Left lung (tissue), 10 donors: ENCODE measurements around the gene APOD. TPM values are rescaled to one million over a fixed set of nuclear protein-coding genes. Genes with fewer than 3 reads are reported as not detected.
A peak's percentile ranks its signal among the peaks of the same experiment; 100 is the strongest.

Experiments used
- ATAC-seq: fragments of 200-7000 bp; cut with Tn5 transposase; one replicate; pipeline ENCODE4 v1.9.1; 2020; ENCODE audit warnings: moderate library complexity
- DNase-seq, 4 donors: peaks; one replicate each; pipeline ENCODE4 v3.0.0-alpha.2; 2013 to 2020
- H3K27ac ChIP-seq, 2 donors: fragments of 200-600 bp; sonication (generic) in 1 of 2; one replicate each; pipeline versions ENCODE4 v1.5.0 to v1.8.0; 2020 to 2021
- H3K27me3 ChIP-seq, 2 donors: fragments of 200-600 bp; sonication (generic) in 1 of 2; one replicate each; pipeline versions ENCODE4 v1.5.0 to v1.8.0; 2020 to 2021
- H3K36me3 ChIP-seq, 2 donors: fragments of 200-600 bp; sonication (generic) in 1 of 2; one replicate each; pipeline versions ENCODE4 v1.5.0 to v1.8.0; 2020 to 2021
- H3K4me1 ChIP-seq, 2 donors: fragments of 200-600 bp; one replicate each; pipeline ENCODE4 v1.8.0; 2021
- H3K4me3 ChIP-seq, 2 donors: fragments of 200-600 bp; sonication (generic) in 1 of 2; one replicate each; pipeline versions ENCODE4 v1.5.0 to v1.8.0; 2020 to 2021; ENCODE audit warnings: mild to moderate bottlenecking in 1 of 2
- H3K9me3 ChIP-seq, 2 donors: fragments of 200-600 bp; sonication (generic) in 1 of 2; one replicate each; pipeline versions ENCODE4 v1.5.0 to v1.8.0; 2020 to 2021
- CTCF ChIP-seq, 2 donors: fragments of 200-600 bp; sonication (generic) in 1 of 2; IDR thresholded peaks; one replicate each; pipeline versions ENCODE4 v1.5.0 to v1.8.0; 2021; ENCODE audit warnings: antibody characterized with exemption in 2 of 2
- intact Hi-C, 2 donors: fragments of 100-400 bp; cut with DNase I; formaldehyde crosslinking; loops; one replicate each; pipeline versions ENCODE4 v1.11.2 to v1.14.2; 2022
- polyA plus RNA-seq, 6 donors: library from polyadenylated mRNA; unstranded; fragments of 120-200 nt; gene quantifications; one replicate each; pipeline ENCODE4 v1.2.1, GENCODE V29; 2013; ENCODE audit not compliant: insufficient read length in 6 of 6
- total RNA-seq, 2 donors: library from RNA; stranded (reverse); fragmentation: NEBNext Ultra II Directional; extraction: Animal tissue kit (Norgen Biotek cat#: 25700); gene quantifications; one replicate each; pipeline ENCODE4 v1.2.1, GENCODE V29; 2021
- donor health status: DM: no; HTN: yes; CAD: no.
- donor health status: DM: no; HTN: no; CAD: no.

The APOD gene
- total and polyA plus RNA-seq, 8 donors = 3.5 to 25.5 (median 5.0) TPM

GRCh38 chr3:195550723-195551122 lies 33.0 kb downstream of the APOD start:
- Histone ChIP-seq H3K4me3 (no peak overlapping the region), H3K27me3 (no peaks in the 10 kb centered on the region), H3K27ac (peak overlapping the region; percentile 26 to 63), H3K4me1 (peaks cover 5 to 31% of the 10 kb centered on the region in 2 donors), H3K9me3 (no peaks in the 10 kb centered on the region), H3K36me3 (no peaks in the 10 kb centered on the region)
- no peak for TF ChIP-seq CTCF (IDR thresholded peaks at IDR 0.05)
- ATAC-seq = peak; percentile 55
- intact Hi-C loops = no loop called here
- DNase-seq = peak in 1 of 4 donors; percentile 64

DNA sequence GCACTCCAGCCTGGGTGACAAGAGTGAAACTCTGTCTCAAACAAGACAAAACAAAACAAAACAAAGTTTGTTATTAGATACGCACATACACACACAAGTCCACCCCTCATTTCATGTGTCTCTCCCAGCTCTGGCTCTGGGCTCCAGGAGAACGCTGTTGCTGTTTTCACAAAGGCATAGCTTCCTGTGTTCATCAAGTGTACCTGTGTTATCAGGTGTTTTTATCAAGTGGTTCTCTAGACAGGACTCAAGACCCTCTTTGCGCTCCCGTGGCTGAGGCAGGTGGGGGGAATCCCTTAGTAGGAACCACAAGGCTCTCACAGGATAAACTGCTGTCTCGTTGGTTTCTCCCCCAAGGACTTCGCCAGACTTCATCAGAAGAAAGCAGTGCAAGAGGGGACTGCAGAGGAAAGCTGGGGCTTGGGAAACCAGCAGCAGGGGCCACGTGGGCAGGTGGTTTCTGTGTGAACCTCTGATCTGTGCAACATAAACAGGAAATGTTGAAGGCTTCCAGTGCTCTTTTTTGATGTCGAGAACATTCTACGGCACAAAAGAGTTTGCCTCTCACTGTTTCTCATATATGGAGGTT lies 33.7 kb downstream of the APOD start:
- ATAC-seq (peak; percentile 44), DNase-seq (peak in 2 of 4 donors; percentile 25 to 49)
- Histone ChIP-seq H3K27ac (peak overlapping the region; percentile 26 to 63), H3K36me3 (no peaks in the 10 kb centered on the region), H3K9me3 (no peaks in the 10 kb centered on the region), H3K4me1 (peaks cover 5 to 36% of the 10 kb centered on the region in 2 donors), H3K27me3 (no peaks in the 10 kb centered on the region), H3K4me3 (no peak overlapping the region)
- intact Hi-C loops = no loop called here
- TF ChIP-seq CTCF (IDR thresholded peaks at IDR 0.05) = no peak

DNA sequence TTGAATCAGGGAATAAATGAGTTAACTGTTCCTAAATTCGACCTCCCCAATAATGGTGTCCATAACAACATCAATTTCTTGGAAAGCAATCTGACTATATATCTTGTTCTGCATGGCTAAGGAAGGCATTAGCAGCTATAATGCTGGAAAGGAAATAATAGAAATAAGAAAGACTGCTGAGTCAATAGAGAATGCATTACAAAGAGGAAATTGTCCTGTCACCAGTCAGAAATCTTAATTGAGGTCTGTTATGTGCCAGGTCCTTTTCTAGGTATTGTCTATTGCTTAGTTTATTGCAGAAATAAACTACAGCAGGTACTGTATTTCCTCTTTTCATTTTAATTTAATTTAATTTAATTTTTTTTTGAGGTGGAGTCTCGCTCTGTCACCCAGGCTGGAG lies 34.8 kb downstream of the APOD start:
- ATAC-seq (no peak), DNase-seq (no peak)
- H3K36me3 ChIP-seq = no peaks in the 10 kb centered on the region
- H3K27ac ChIP-seq = no peak overlapping the region
- no peak overlapping the region for H3K4me3 ChIP-seq
- TF ChIP-seq CTCF (IDR thresholded peaks at IDR 0.05) = no peak
- H3K9me3 ChIP-seq = no peaks in the 10 kb centered on the region
- intact Hi-C loops = no loop called here
- peaks cover 0 to 3% of the 10 kb centered on the region in 2 donors for H3K27me3 ChIP-seq
- peaks cover 5 to 46% of the 10 kb centered on the region in 2 donors for H3K4me1 ChIP-seq

DNA sequence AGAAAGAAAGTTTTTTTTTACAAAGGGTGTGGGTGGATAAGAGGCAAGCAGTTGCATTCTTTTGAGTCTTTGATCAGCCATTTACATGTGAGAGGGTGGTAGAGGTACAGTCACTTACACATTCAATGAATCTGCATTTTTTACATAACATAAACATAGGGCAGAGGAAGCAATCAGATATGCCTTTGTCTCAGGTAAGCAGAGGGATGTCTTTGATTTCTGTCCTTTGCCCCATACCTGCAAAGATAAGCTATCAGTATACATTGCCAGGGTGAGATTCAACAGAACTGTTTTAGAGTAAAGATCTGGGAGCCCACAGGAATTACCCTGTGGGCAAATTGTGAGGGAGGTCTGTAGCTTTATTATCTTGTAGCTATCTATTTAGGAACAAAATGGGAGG lies 35.2 kb downstream of the APOD start:
- no peaks in the 10 kb centered on the region for H3K36me3 ChIP-seq
- peaks cover 5 to 51% of the 10 kb centered on the region in 2 donors for H3K4me1 ChIP-seq
- no peak for TF ChIP-seq CTCF (IDR thresholded peaks at IDR 0.05)
- H3K27ac ChIP-seq = no peak overlapping the region
- intact Hi-C loops = no loop called here
- DNase-seq (no peak), ATAC-seq (no peak)
- peaks cover 0 to 8% of the 10 kb centered on the region in 2 donors for H3K27me3 ChIP-seq
- no peak overlapping the region for H3K4me3 ChIP-seq
- no peaks in the 10 kb centered on the region for H3K9me3 ChIP-seq

- H3K9me3 ChIP-seq = no peaks in the 10 kb centered on the region
- H3K27ac ChIP-seq = no peak overlapping the region
- H3K27me3 ChIP-seq = peaks cover 0 to 8% of the 10 kb centered on the region in 2 donors
- no peaks in the 10 kb centered on the region for H3K36me3 ChIP-seq
- DNase-seq (no peak), ATAC-seq (no peak)
- H3K4me1 ChIP-seq = peaks cover 5 to 52% of the 10 kb centered on the region in 2 donors
- no peak overlapping the region for H3K4me3 ChIP-seq
- intact Hi-C loops = no loop called here
- no peak for TF ChIP-seq CTCF (IDR thresholded peaks at IDR 0.05)
Observed at GRCh38 chr3:195548006-195548405, 35.7 kb downstream of the APOD start.
